Upper lobe of left lung (tissue), 6 donors: ENCODE measurements around the gene DTX1. TPM values are rescaled to one million over a fixed set of nuclear protein-coding genes. Genes with fewer than 3 reads are reported as not detected.

Experiments
- ATAC-seq, 2 donors: fragments of 200-7000 bp; cut with Tn5 transposase; one replicate each; pipeline ENCODE4 v1.9.1; 2022; ENCODE audit warnings: mild to moderate bottlenecking in 2 of 2, moderate library complexity in 2 of 2; ENCODE audit not compliant: low FRiP score in 2 of 2
- DNase-seq, 2 donors: peaks; one replicate each; pipeline ENCODE4 v3.0.0-alpha.2; 2019 to 2020
- H3K27ac ChIP-seq, 4 donors: fragments of 200-600 bp; sonication (generic); one replicate each; pipeline ENCODE4 v1.5.1; 2016 to 2019
- H3K27me3 ChIP-seq, 4 donors: fragments of 200-600 bp; sonication (generic); one replicate each; pipeline ENCODE4 v1.5.1; 2017 to 2019
- H3K36me3 ChIP-seq, 4 donors: fragments of 200-600 bp; sonication (generic); one replicate each; pipeline ENCODE4 v1.5.1; 2016 to 2019
- H3K4me1 ChIP-seq, 4 donors: fragments of 200-600 bp; sonication (generic); one replicate each; pipeline ENCODE4 v1.5.1; 2018 to 2019
- H3K4me3 ChIP-seq, 4 donors: fragments of 200-600 bp; sonication (generic); one replicate each; pipeline ENCODE4 v1.5.1; 2017 to 2019; ENCODE audit warnings: mild to moderate bottlenecking in 2 of 4, moderate library complexity in 1 of 4
- H3K9me3 ChIP-seq, 4 donors: fragments of 200-600 bp; sonication (generic); one replicate each; pipeline ENCODE4 v1.5.1; 2018 to 2019
- CTCF ChIP-seq, 6 experiments: fragments of 450-650 bp in 4 of 6; fragments of 200-600 bp in 2 of 6; sonication (generic) in 2 of 6; IDR thresholded peaks; one replicate each; pipeline ENCODE4 v1.5.1; 2016 to 2019; ENCODE audit warnings: antibody characterized with exemption in 6 of 6
- EP300 ChIP-seq, 4 donors: sonication (generic); formaldehyde crosslinking; IDR thresholded peaks; one replicate each; pipeline ENCODE4 v1.5.1; 2017; ENCODE audit warnings: antibody characterized with exemption in 4 of 4, control low read depth in 2 of 4
- POLR2A ChIP-seq, 4 donors: fragments of 450-650 bp; IDR thresholded peaks; one replicate each; pipeline ENCODE4 v1.5.1; 2016 to 2017; ENCODE audit warnings: antibody characterized with exemption in 4 of 4, mild to moderate bottlenecking in 2 of 4
- POLR2AphosphoS5 ChIP-seq, 2 donors: sonication (generic); formaldehyde crosslinking; IDR thresholded peaks; one replicate each; pipeline ENCODE4 v1.5.1; 2017; ENCODE audit warnings: antibody characterized with exemption in 2 of 2
- WGBS, 2 donors: methylation state at CpG; one replicate each; pipeline ENCODE4 v1.1.5; 2017 to 2018; 5-methylcytosine and 5-hydroxymethylcytosine counted together
- total RNA-seq, 6 donors: library from RNA; depleted of rRNA in 4 of 6; stranded (reverse); fragments of >200 nt in 4 of 6; gene quantifications; one replicate each; pipeline versions ENCODE4 v1.1.0 to v1.2.1, GENCODE V29; 2016 to 2021
- donor health status: DM: no; HTN: no; CAD: no; lungs with moderate emphysema.
- donor health status: DM: no; HTN: yes; CAD: no; lungs with severe emphysema.

DTX1 gene
- total RNA-seq, 6 donors from 2014 or later, result under 0.01 to 7.0 (median 3.6) TPM

GRCh38 chr12:113088037-113088436 lies 31.5 kb downstream of the DTX1 start:
- H3K9me3 ChIP-seq, result no peaks in the 10 kb centered on the region
- TF ChIP-seq CTCF (IDR thresholded peaks at IDR 0.05), result no peak
- no peak for TF ChIP-seq POLR2A (IDR thresholded peaks at IDR 0.05)
- no peak for TF ChIP-seq EP300 (IDR thresholded peaks at IDR 0.05)
- no peak for TF ChIP-seq POLR2AphosphoS5 (IDR thresholded peaks at IDR 0.05)
- WGBS, 2 donors, result 89 to 100% methylated on average over 2 to 3 of the region's 3 CpGs
- peaks cover 0 to 2% (median 0%) of the 10 kb centered on the region in 4 donors for H3K27me3 ChIP-seq
- H3K27ac ChIP-seq, result no peak overlapping the region
- no peaks in the 10 kb centered on the region for H3K36me3 ChIP-seq
- H3K4me3 ChIP-seq, result no peak overlapping the region
- ATAC-seq (no peak), DNase-seq (no peak)
- H3K4me1 ChIP-seq, result peaks cover 0 to 10% (median 9%) of the 10 kb centered on the region in 4 donors

GRCh38 chr12:113088971-113089756 lies 32.6 kb downstream of the DTX1 start:
- Histone ChIP-seq H3K4me1 (peaks cover 0 to 15% (median 13%) of the 10 kb centered on the region in 4 donors), H3K9me3 (no peaks in the 10 kb centered on the region), H3K36me3 (no peaks in the 10 kb centered on the region), H3K27me3 (peaks cover 0 to 5% (median 0%) of the 10 kb centered on the region in 4 donors), H3K27ac (no peak overlapping the region), H3K4me3 (no peak overlapping the region)
- peak in 1 of 2 donors; percentile 75 for DNase-seq
- ATAC-seq, result no peak
- 61 to 73% methylated on average over 13 of the region's 13 CpGs for WGBS, 2 donors
- TF ChIP-seq POLR2AphosphoS5 (IDR thresholded peaks at IDR 0.05) (no peak), EP300 (IDR thresholded peaks at IDR 0.05) (no peak), CTCF (IDR thresholded peaks at IDR 0.05) (no peak), POLR2A (IDR thresholded peaks at IDR 0.05) (no peak)

GRCh38 chr12:113089839-113090238 lies 33.3 kb downstream of the DTX1 start:
- Histone ChIP-seq H3K27ac (no peak overlapping the region), H3K27me3 (peaks cover 0 to 5% (median 0%) of the 10 kb centered on the region in 4 donors), H3K9me3 (no peaks in the 10 kb centered on the region), H3K36me3 (no peaks in the 10 kb centered on the region), H3K4me3 (no peak overlapping the region), H3K4me1 (peaks cover 0 to 15% (median 13%) of the 10 kb centered on the region in 4 donors)
- no peak for TF ChIP-seq POLR2A (IDR thresholded peaks at IDR 0.05)
- TF ChIP-seq POLR2AphosphoS5 (IDR thresholded peaks at IDR 0.05), result no peak
- TF ChIP-seq EP300 (IDR thresholded peaks at IDR 0.05), result no peak
- ATAC-seq (no peak), DNase-seq (no peak)

GRCh38 chr12:113090740-113091139 lies 34.2 kb downstream of the DTX1 start:
- Histone ChIP-seq H3K4me1 (peaks cover 0 to 15% (median 13%) of the 10 kb centered on the region in 4 donors), H3K36me3 (no peaks in the 10 kb centered on the region), H3K27me3 (peaks cover 0 to 5% (median 0%) of the 10 kb centered on the region in 4 donors), H3K9me3 (no peaks in the 10 kb centered on the region), H3K4me3 (no peak overlapping the region), H3K27ac (no peak overlapping the region)
- 69 to 76% methylated on average over 4 to 21 of the region's 21 CpGs for WGBS, 2 donors
- DNase-seq (peak in 1 of 2 donors; percentile 73), ATAC-seq (no peak)
- TF ChIP-seq EP300 (IDR thresholded peaks at IDR 0.05), result no peak

- Histone ChIP-seq H3K4me1 (peaks cover 0 to 15% (median 13%) of the 10 kb centered on the region in 4 donors), H3K27me3 (peaks cover 0 to 5% (median 0%) of the 10 kb centered on the region in 4 donors), H3K4me3 (no peak overlapping the region), H3K27ac (no peak overlapping the region), H3K36me3 (no peaks in the 10 kb centered on the region), H3K9me3 (no peaks in the 10 kb centered on the region)
- 50 to 59% methylated on average over 3 of the region's 3 CpGs for WGBS, 2 donors
- no peak for DNase-seq
- TF ChIP-seq EP300 (IDR thresholded peaks at IDR 0.05) (no peak), CTCF (IDR thresholded peaks at IDR 0.05) (no peak), POLR2A (IDR thresholded peaks at IDR 0.05) (no peak), POLR2AphosphoS5 (IDR thresholded peaks at IDR 0.05) (no peak)
- no peak for ATAC-seq
These were observed 35.0 kb downstream of the DTX1 start for GRCh38 chr12:113091506-113091905.
